HepG2 (cell line): Measurements from ENCODE around the gene CLEC2D. TPM values are rescaled to one million over a fixed set of nuclear protein-coding genes. Genes with fewer than 3 reads are reported as not detected.

Experiments used
- ATAC-seq: fragments of 200-7000 bp; cut with Tn5 transposase; 3 replicates; pipeline ENCODE4 v1.9.1; 2020; ENCODE audit warnings: mild to moderate bottlenecking, moderate library complexity
- BruUV-seq: library from RNA; stranded (reverse); fragments of 400-500 nt; replicated peaks from 2 replicates; lab custom pipeline; 2021; lab: Mats Ljungman, UMichigan
- CTCF ChIA-PET: fragments of 300-600 bp; formaldehyde crosslinking; extraction: SDS; loops from one replicate; lab custom pipeline; 2021; ENCODE audit warnings: low total read pairs, inconsistent platforms, low intra/inter-chr PET ratio; lab: Yijun Ruan, JAX
- POLR2A ChIA-PET: fragments of 350-600 bp; sonication (Branson Sonifier 250); formaldehyde crosslinking; loops from one replicate; lab custom pipeline; 2020; ENCODE audit warnings: antibody characterized with exemption, inconsistent platforms; lab: Yijun Ruan, JAX
- DNase-seq: peaks from one replicate; pipeline ENCODE4 v3.0.0-alpha.2; 2015; ENCODE audit warnings: low spot score
- FAIRE-seq: peaks from 3 replicates; lab custom pipeline; 2011; peaks lifted over from hg19 to GRCh38; lab: Jason Lieb, UNC
- H2AFZ ChIP-seq: one replicate; pipeline ENCODE4 v1.6.1; 2011; ENCODE audit warnings: low read length, inconsistent platforms
- H3K27ac ChIP-seq: fragments of 300-600 bp; 3 replicates; pipeline ENCODE4 v1.8.0; 2011; ENCODE audit warnings: mixed run types, mild to moderate bottlenecking, mixed read lengths, low read length, inconsistent platforms; ENCODE audit not compliant: insufficient read depth; ENCODE audit errors: extremely low read length
- H3K27me3 ChIP-seq, 2 experiments: fragments of 200-600 bp in 1 of 2; 2 replicates in 1 of 2; 3 replicates in 1 of 2; pipeline versions ENCODE4 v1.6.0 to v1.8.0; 2011; ENCODE audit warnings: low read length in 2 of 2, mild to moderate bottlenecking in 2 of 2, moderate library complexity in 2 of 2, inconsistent platforms in 1 of 2; ENCODE audit not compliant: insufficient read depth in 2 of 2, control insufficient read depth in 1 of 2
- H3K36me3 ChIP-seq, 2 experiments: fragments of 200-600 bp in 1 of 2; replicated peaks in 1 of 2; 2 replicates in 1 of 2; 3 replicates in 1 of 2; pipeline versions ENCODE4 v1.5.1 to v1.8.0; 2011; ENCODE audit warnings: low read length in 2 of 2, inconsistent platforms in 1 of 2; ENCODE audit not compliant: insufficient read depth in 2 of 2, control insufficient read depth in 1 of 2
- H3K4me1 ChIP-seq: 2 replicates; pipeline ENCODE4 v1.5.1; 2012; ENCODE audit warnings: low read length, inconsistent platforms; ENCODE audit not compliant: insufficient read depth
- H3K4me2 ChIP-seq: 2 replicates; pipeline ENCODE4 v1.6.0; 2011; ENCODE audit warnings: low read depth, low read length, inconsistent platforms
- H3K4me3 ChIP-seq, 3 experiments: fragments of 200-600 bp in 1 of 3; sonication (generic), shearing (Covaris generic) in 1 of 3; replicated peaks in 1 of 3; 2 replicates each; pipeline ENCODE4 v1.5.1; 2011 to 2016; ENCODE audit warnings: low read length in 3 of 3, inconsistent platforms in 2 of 3, low read depth in 2 of 3, mild to moderate bottlenecking in 2 of 3, control low read depth in 1 of 3, mixed read lengths in 1 of 3; ENCODE audit not compliant: insufficient read depth in 1 of 3
- H3K79me2 ChIP-seq: one replicate; pipeline ENCODE4 v1.6.1; 2011; ENCODE audit warnings: low read length, inconsistent platforms; ENCODE audit not compliant: insufficient read depth
- H3K9ac ChIP-seq: 2 replicates; pipeline ENCODE4 v1.6.0; 2011; ENCODE audit warnings: mild to moderate bottlenecking, low read depth, low read length, inconsistent platforms; ENCODE audit not compliant: insufficient read depth
- H3K9me3 ChIP-seq: 2 replicates; pipeline ENCODE4 v1.5.1; 2012; ENCODE audit warnings: mild to moderate bottlenecking, low read length
- H4K20me1 ChIP-seq: 2 replicates; pipeline ENCODE4 v1.6.0; 2011; ENCODE audit warnings: inconsistent platforms, mild to moderate bottlenecking, low read length, moderate library complexity; ENCODE audit not compliant: insufficient read depth
- ARHGAP35 ChIP-seq: sonication (generic); formaldehyde crosslinking; IDR thresholded peaks from 2 replicates; pipeline ENCODE4 v1.9.0; 2022; ENCODE audit warnings: mild to moderate bottlenecking, inconsistent platforms, moderate library complexity, missing genetic modification reagents, borderline replicate concordance
- HMG20B ChIP-seq: conservative IDR thresholded peaks from 2 replicates; pipeline ENCODE4 v1.6.1; 2016; ENCODE audit warnings: missing genetic modification reagents, missing compliant biosample characterization
- IKZF4 ChIP-seq: sonication (generic); formaldehyde crosslinking; IDR thresholded peaks from 2 replicates; pipeline ENCODE4 v1.5.1; 2020; ENCODE audit warnings: borderline replicate concordance, mild to moderate bottlenecking, low read depth, missing genetic modification reagents; ENCODE audit errors: not compliant biosample characterization
- ISL2 ChIP-seq: sonication (generic); formaldehyde crosslinking; IDR thresholded peaks from 2 replicates; pipeline ENCODE4 v1.5.0; 2020; ENCODE audit warnings: missing genetic modification reagents
- NFKB2 ChIP-seq: sonication (generic); formaldehyde crosslinking; IDR thresholded peaks from 2 replicates; pipeline ENCODE4 v1.4.0; 2020; ENCODE audit warnings: missing genetic modification reagents, borderline replicate concordance
- PHF21A ChIP-seq: sonication (generic); formaldehyde crosslinking; IDR thresholded peaks from 2 replicates; pipeline ENCODE4 v1.5.0; 2020; ENCODE audit warnings: mild to moderate bottlenecking, missing genetic modification reagents
- RFX5 ChIP-seq: IDR thresholded peaks from 2 replicates; pipeline ENCODE4 v1.6.1; 2011; ENCODE audit warnings: low read depth, low read length, improper control_type of control experiment
- SMAD3 ChIP-seq: sonication (generic); formaldehyde crosslinking; IDR thresholded peaks from 2 replicates; pipeline ENCODE4 v1.4.0; 2020; ENCODE audit warnings: missing genetic modification reagents
- TBP ChIP-seq: sonication (generic); formaldehyde crosslinking; IDR thresholded peaks from 2 replicates; pipeline ENCODE4 v1.5.0; 2020; ENCODE audit warnings: missing genetic modification reagents
- TGIF2 ChIP-seq: IDR thresholded peaks from 2 replicates; pipeline ENCODE4 v1.6.1; 2016; ENCODE audit warnings: control low read depth, missing compliant biosample characterization
- ZMYM4 ChIP-seq: sonication (generic); formaldehyde crosslinking; IDR thresholded peaks from 2 replicates; pipeline ENCODE4 v1.8.1; 2023; ENCODE audit warnings: mild to moderate bottlenecking, missing genetic modification reagents
- ZNF235 ChIP-seq: sonication (generic); formaldehyde crosslinking; IDR thresholded peaks from 2 replicates; pipeline ENCODE4 v1.8.1; 2023; ENCODE audit warnings: mild to moderate bottlenecking, missing genetic modification reagents, borderline replicate concordance
- ZNF556 ChIP-seq: sonication (generic); formaldehyde crosslinking; IDR thresholded peaks from 2 replicates; pipeline ENCODE4 v1.4.0; 2020; ENCODE audit warnings: mild to moderate bottlenecking, missing genetic modification reagents, borderline replicate concordance
- ZNF629 ChIP-seq: sonication (generic); formaldehyde crosslinking; conservative IDR thresholded peaks from 2 replicates; pipeline ENCODE4 v1.5.0; 2020; ENCODE audit warnings: missing genetic modification reagents
- WGBS: methylation state at CpG from one replicate; pipeline ENCODE4 v1.1.6; 2017; ENCODE audit warnings: low lambda C conversion rate; 5-methylcytosine and 5-hydroxymethylcytosine counted together
- in situ Hi-C: cut with HindIII; loops from 2 replicates; pipeline ENCODE4 v1.10.0; 2017; ENCODE audit warnings: low pct_unique_long_range_greater_than_20kb; ENCODE audit not compliant: extremely low pct_ligation_motif_present
- intact Hi-C: fragments of 100-400 bp; cut with micrococcal nuclease; formaldehyde crosslinking; loops from one replicate; pipeline ENCODE4 v1.10.0; 2022; ENCODE audit not compliant: unreplicated experiment
- polyA plus RNA-seq, 8 experiments: library from polyadenylated mRNA; depleted of rRNA in 3 of 8; stranded (reverse) in 7 of 8; unstranded in 1 of 8; fragments of >200 nt; fragmentation: Illumina TruSeq in 4 of 8; extraction: Trizol in 4 of 8; gene quantifications; 2 replicates each; pipeline versions ENCODE4 v1.2.1 to v1.2.3, GENCODE V29; 2011 to 2016; ENCODE audit warnings: low read depth in 4 of 8, missing spikeins in 1 of 8, mixed read lengths in 1 of 8; ENCODE audit not compliant: insufficient read depth in 1 of 8
- total RNA-seq, 5 experiments: library from RNA; depleted of rRNA; stranded (reverse); fragments of >200 nt; fragmentation: Illumina TruSeq; extraction: Trizol; gene quantifications; 2 replicates each; pipeline ENCODE4 v1.2.3, GENCODE V29; 2016; ENCODE audit warnings: low read depth in 1 of 5
- TF ChIP-seq, protein P1 (sequence below): sonication (generic); formaldehyde crosslinking; IDR thresholded peaks from 2 replicates; pipeline ENCODE4 v1.4.0; 2020; ENCODE audit warnings: missing genetic modification reagents
- TF ChIP-seq, protein P2 (sequence below): sonication (generic); formaldehyde crosslinking; IDR thresholded peaks from 2 replicates; pipeline ENCODE4 v1.8.0; 2022; ENCODE audit warnings: mild to moderate bottlenecking, missing genetic modification reagents; ENCODE audit not compliant: insufficient replicate concordance
- TF ChIP-seq, protein P3 (sequence below): sonication (generic); formaldehyde crosslinking; IDR thresholded peaks from 2 replicates; pipeline ENCODE4 v1.8.0; 2022; ENCODE audit warnings: mild to moderate bottlenecking, missing genetic modification reagents, moderate library complexity
- TF ChIP-seq, protein P4 (sequence below): sonication (generic); formaldehyde crosslinking; IDR thresholded peaks from 2 replicates; pipeline ENCODE4 v1.4.0; 2020; ENCODE audit warnings: mild to moderate bottlenecking, missing genetic modification reagents

The CLEC2D gene
- total and polyA plus RNA-seq, 2 of the 13 experiments (the other 11 are each of a cell fraction or from before 2014, with no cell fraction given), result 2.5 to 8.6 TPM

GRCh38 chr12:9651265-9651729 lies 18.2 kb upstream of the CLEC2D start (continued):
- TF ChIP-seq, protein P1, sequence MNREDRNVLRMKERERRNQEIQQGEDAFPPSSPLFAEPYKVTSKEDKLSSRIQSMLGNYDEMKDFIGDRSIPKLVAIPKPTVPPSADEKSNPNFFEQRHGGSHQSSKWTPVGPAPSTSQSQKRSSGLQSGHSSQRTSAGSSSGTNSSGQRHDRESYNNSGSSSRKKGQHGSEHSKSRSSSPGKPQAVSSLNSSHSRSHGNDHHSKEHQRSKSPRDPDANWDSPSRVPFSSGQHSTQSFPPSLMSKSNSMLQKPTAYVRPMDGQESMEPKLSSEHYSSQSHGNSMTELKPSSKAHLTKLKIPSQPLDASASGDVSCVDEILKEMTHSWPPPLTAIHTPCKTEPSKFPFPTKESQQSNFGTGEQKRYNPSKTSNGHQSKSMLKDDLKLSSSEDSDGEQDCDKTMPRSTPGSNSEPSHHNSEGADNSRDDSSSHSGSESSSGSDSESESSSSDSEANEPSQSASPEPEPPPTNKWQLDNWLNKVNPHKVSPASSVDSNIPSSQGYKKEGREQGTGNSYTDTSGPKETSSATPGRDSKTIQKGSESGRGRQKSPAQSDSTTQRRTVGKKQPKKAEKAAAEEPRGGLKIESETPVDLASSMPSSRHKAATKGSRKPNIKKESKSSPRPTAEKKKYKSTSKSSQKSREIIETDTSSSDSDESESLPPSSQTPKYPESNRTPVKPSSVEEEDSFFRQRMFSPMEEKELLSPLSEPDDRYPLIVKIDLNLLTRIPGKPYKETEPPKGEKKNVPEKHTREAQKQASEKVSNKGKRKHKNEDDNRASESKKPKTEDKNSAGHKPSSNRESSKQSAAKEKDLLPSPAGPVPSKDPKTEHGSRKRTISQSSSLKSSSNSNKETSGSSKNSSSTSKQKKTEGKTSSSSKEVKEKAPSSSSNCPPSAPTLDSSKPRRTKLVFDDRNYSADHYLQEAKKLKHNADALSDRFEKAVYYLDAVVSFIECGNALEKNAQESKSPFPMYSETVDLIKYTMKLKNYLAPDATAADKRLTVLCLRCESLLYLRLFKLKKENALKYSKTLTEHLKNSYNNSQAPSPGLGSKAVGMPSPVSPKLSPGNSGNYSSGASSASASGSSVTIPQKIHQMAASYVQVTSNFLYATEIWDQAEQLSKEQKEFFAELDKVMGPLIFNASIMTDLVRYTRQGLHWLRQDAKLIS (CRISPR knock-in tag), result no peak
- 0 out of 2 replicates have a peak, but pooled peaks have one; percentile 30 for TF ChIP-seq ZMYM4 (CRISPR knock-in tag)
- TF ChIP-seq, protein P2, sequence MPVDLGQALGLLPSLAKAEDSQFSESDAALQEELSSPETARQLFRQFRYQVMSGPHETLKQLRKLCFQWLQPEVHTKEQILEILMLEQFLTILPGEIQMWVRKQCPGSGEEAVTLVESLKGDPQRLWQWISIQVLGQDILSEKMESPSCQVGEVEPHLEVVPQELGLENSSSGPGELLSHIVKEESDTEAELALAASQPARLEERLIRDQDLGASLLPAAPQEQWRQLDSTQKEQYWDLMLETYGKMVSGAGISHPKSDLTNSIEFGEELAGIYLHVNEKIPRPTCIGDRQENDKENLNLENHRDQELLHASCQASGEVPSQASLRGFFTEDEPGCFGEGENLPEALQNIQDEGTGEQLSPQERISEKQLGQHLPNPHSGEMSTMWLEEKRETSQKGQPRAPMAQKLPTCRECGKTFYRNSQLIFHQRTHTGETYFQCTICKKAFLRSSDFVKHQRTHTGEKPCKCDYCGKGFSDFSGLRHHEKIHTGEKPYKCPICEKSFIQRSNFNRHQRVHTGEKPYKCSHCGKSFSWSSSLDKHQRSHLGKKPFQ (CRISPR knock-in tag), result peak; percentile 15
- TF ChIP-seq, protein P3, sequence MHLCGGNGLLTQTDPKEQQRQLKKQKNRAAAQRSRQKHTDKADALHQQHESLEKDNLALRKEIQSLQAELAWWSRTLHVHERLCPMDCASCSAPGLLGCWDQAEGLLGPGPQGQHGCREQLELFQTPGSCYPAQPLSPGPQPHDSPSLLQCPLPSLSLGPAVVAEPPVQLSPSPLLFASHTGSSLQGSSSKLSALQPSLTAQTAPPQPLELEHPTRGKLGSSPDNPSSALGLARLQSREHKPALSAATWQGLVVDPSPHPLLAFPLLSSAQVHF (CRISPR knock-in tag), result peak; percentile 42; the same call in 1 of the 2 replicates

DNA sequence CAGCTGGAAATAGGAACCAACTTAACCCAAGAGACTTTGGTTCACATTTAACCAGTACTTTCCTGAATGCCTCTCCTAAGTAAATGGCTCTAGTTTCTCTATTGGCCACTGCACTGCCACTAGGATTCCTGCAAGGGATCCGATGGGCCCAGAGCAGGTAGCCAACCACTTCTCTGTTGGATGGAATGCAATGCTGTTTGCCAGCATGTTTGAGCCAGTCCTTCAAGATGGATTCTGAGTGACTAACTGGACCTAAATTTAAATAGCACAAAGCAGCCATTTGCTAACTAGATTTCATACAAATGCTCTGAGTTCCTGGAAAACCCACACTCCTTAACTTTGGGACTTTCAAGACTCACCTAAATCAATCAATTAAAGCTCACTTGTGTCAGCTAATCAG lies 9.5 kb upstream of the CLEC2D start:
- in situ Hi-C loops, result no loop called here
- ChIA-PET CTCF (no interaction called here), POLR2A (no interaction called here)
- no peak for TF ChIP-seq ZNF629
- TF ChIP-seq ARHGAP35 (CRISPR knock-in tag), result no peak
- TF ChIP-seq TBP (CRISPR knock-in tag), result no peak
- no peak for TF ChIP-seq NFKB2 (CRISPR knock-in tag)
- TF ChIP-seq RFX5, result no peak
- no peak for TF ChIP-seq ZNF556 (CRISPR knock-in tag)
- no peak for TF ChIP-seq IKZF4
- TF ChIP-seq HMG20B (CRISPR knock-in tag), result no peak
- no peak for TF ChIP-seq ISL2
- no peak for TF ChIP-seq PHF21A
- TF ChIP-seq ZNF235 (CRISPR knock-in tag), result no peak
- TF ChIP-seq TGIF2, result no peak
- TF ChIP-seq SMAD3 (CRISPR knock-in tag), result no peak
- TF ChIP-seq, protein P4, sequence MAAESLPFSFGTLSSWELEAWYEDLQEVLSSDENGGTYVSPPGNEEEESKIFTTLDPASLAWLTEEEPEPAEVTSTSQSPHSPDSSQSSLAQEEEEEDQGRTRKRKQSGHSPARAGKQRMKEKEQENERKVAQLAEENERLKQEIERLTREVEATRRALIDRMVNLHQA (CRISPR knock-in tag), result no peak

More for the DNA sequence above, 9.5 kb upstream of the CLEC2D start:
- no TSS peak for BruUV-seq
- no peak overlapping the region for H3K4me2 ChIP-seq
- no peaks in the 10 kb centered on the region for H3K4me1 ChIP-seq
- H3K79me2 ChIP-seq, result no peaks in the 10 kb centered on the region
- H3K36me3 ChIP-seq, result peaks cover 9 to 24% of the 10 kb centered on the region in 2 experiments
- no peak for ATAC-seq
- H3K27ac ChIP-seq, result no peak overlapping the region
- DNase-seq, result no peak
- no peaks in the 10 kb centered on the region for H4K20me1 ChIP-seq
- H3K9me3 ChIP-seq, result no peaks in the 10 kb centered on the region
- intact Hi-C loops, result no loop called here
- H3K4me3 ChIP-seq, result no peak overlapping the region
- 100% methylated on average over 1 of the region's 1 CpG for WGBS
- FAIRE-seq, result no peak
- H2AFZ ChIP-seq, result no peak overlapping the region
- H3K27me3 ChIP-seq, result no peaks in the 10 kb centered on the region
- no peak overlapping the region for H3K9ac ChIP-seq
